ENCODE results near the gene UGGT2.

DNA sequence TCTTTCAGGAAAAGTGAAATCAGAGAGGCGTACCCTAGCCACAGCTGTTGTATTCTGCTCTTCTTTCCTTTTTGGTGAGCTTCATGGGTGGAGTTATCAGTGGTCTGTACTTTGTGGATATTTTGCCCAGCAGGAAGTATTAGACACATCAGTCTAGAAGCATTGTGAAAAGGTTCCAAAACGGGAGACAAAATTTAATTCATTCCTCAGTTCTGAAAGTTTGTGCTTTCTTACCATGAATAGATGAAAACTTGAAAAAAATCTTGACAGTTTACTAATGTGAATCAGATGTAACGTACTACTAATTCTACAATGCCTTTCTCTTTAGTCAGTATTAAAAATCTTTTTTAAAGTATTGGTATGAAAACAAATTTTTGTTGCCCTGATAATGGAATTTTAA lies 259.4 kb downstream of the UGGT2 start:
- TF ChIP-seq, protein P1, sequence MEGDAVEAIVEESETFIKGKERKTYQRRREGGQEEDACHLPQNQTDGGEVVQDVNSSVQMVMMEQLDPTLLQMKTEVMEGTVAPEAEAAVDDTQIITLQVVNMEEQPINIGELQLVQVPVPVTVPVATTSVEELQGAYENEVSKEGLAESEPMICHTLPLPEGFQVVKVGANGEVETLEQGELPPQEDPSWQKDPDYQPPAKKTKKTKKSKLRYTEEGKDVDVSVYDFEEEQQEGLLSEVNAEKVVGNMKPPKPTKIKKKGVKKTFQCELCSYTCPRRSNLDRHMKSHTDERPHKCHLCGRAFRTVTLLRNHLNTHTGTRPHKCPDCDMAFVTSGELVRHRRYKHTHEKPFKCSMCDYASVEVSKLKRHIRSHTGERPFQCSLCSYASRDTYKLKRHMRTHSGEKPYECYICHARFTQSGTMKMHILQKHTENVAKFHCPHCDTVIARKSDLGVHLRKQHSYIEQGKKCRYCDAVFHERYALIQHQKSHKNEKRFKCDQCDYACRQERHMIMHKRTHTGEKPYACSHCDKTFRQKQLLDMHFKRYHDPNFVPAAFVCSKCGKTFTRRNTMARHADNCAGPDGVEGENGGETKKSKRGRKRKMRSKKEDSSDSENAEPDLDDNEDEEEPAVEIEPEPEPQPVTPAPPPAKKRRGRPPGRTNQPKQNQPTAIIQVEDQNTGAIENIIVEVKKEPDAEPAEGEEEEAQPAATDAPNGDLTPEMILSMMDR (IDR thresholded peaks at IDR 0.05): no peak
- no peak for TF ChIP-seq POLR2A (IDR thresholded peaks at IDR 0.05)

Data from adrenal gland (tissue), 5 donors.